OCI-LY3 (cell line): ENCODE results near the gene SSC5D.

Experiments
- H2AFZ ChIP-seq: fragments of 200-600, 300-600 bp; shearing (Covaris generic); 2 replicates; pipeline ENCODE4 v1.6.0; 2014; ENCODE audit warnings: antibody characterized with exemption, low read depth, low read length
- H3K27ac ChIP-seq: fragments of 200-600, 300-600 bp; sonication (generic); 2 replicates; pipeline ENCODE4 v1.5.1; 2014; ENCODE audit warnings: mild to moderate bottlenecking, low read length, moderate library complexity, mixed read lengths
- H3K27me3 ChIP-seq: fragments of 200-600, 300-600 bp; sonication (generic); 2 replicates; pipeline ENCODE4 v1.6.1; 2014; ENCODE audit warnings: low read depth, low read length, mixed read lengths
- H3K36me3 ChIP-seq: fragments of 200-600, 300-600 bp; sonication (generic); replicated peaks from 2 replicates; pipeline ENCODE3; 2014; ENCODE audit warnings: low read depth, low read length, mixed read lengths
- H3K4me1 ChIP-seq: fragments of 300-600, 200-600 bp; sonication (generic); 2 replicates; pipeline ENCODE4 v1.6.1; 2014; ENCODE audit warnings: low read length, mixed read lengths
- H3K4me2 ChIP-seq: fragments of 200-600, 300-600 bp; sonication (generic); 2 replicates; pipeline ENCODE4 v1.6.1; 2014; ENCODE audit warnings: low read length, mixed read lengths
- H3K4me3 ChIP-seq: fragments of 300-600, 200-600 bp; sonication (generic); 2 replicates; pipeline ENCODE4 v1.5.1; 2014; ENCODE audit warnings: antibody characterized with exemption, mild to moderate bottlenecking, low read length, moderate library complexity
- H3K79me2 ChIP-seq: fragments of 300-600, 200-600 bp; shearing (Covaris generic); 2 replicates; pipeline ENCODE4 v1.6.1; 2014; ENCODE audit warnings: mild to moderate bottlenecking, low read length, mixed read lengths
- H3K9ac ChIP-seq: fragments of 300-600, 200-600 bp; shearing (Covaris generic); 2 replicates; pipeline ENCODE4 v1.6.0; 2014; ENCODE audit warnings: mild to moderate bottlenecking, low read length, moderate library complexity
- H3K9me3 ChIP-seq: fragments of 200-600, 300-600 bp; shearing (Covaris generic); 2 replicates; pipeline ENCODE4 v1.6.1; 2014; ENCODE audit warnings: low read length, mixed read lengths; ENCODE audit not compliant: insufficient read depth
- H4K20me1 ChIP-seq: fragments of 200-600, 300-600 bp; sonication (generic); 2 replicates; pipeline ENCODE4 v1.6.1; 2016; ENCODE audit warnings: low read length, mixed read lengths; ENCODE audit not compliant: insufficient read depth
- CTCF ChIP-seq: fragments of 200-600, 300-600 bp; sonication (generic); IDR thresholded peaks from 2 replicates; pipeline ENCODE4 v1.5.1; 2014; ENCODE audit warnings: antibody characterized with exemption, low read length, low read depth
- EZH2phosphoT487 ChIP-seq: fragments of 200-600 bp; shearing (Covaris generic); IDR thresholded peaks from 2 replicates; pipeline ENCODE4 v1.6.1; 2018; ENCODE audit warnings: antibody characterized with exemption, mixed run types, low read depth

Gene SSC5D

GRCh38 chr19:55473225-55474012 is 14.8 kb upstream of the SSC5D start:
- peaks cover 9% of the 10 kb centered on the region for H3K79me2 ChIP-seq
- H2AFZ ChIP-seq, result no peak overlapping the region
- H3K9ac ChIP-seq, result no peak overlapping the region
- no peak overlapping the region for H3K27ac ChIP-seq
- no peak overlapping the region for H3K4me2 ChIP-seq
- H3K27me3 ChIP-seq, result no peaks in the 10 kb centered on the region
- H3K4me1 ChIP-seq, result peaks cover 10% of the 10 kb centered on the region
- H4K20me1 ChIP-seq, result no peaks in the 10 kb centered on the region
- no peak for TF ChIP-seq CTCF
- TF ChIP-seq EZH2phosphoT487, result no peak
- no peak overlapping the region for H3K4me3 ChIP-seq
- H3K9me3 ChIP-seq, result no peaks in the 10 kb centered on the region
- H3K36me3 ChIP-seq, result no peaks in the 10 kb centered on the region

- no peak overlapping the region for H3K27ac ChIP-seq
- H3K4me1 ChIP-seq, result peaks cover 10% of the 10 kb centered on the region
- no peak overlapping the region for H2AFZ ChIP-seq
- no peaks in the 10 kb centered on the region for H3K36me3 ChIP-seq
- no peaks in the 10 kb centered on the region for H4K20me1 ChIP-seq
- H3K9ac ChIP-seq, result no peak overlapping the region
- H3K9me3 ChIP-seq, result no peaks in the 10 kb centered on the region
- no peak overlapping the region for H3K4me3 ChIP-seq
- TF ChIP-seq EZH2phosphoT487 (no peak), CTCF (no peak)
- H3K27me3 ChIP-seq, result no peaks in the 10 kb centered on the region
- no peak overlapping the region for H3K4me2 ChIP-seq
- H3K79me2 ChIP-seq, result peaks cover 9% of the 10 kb centered on the region
These were observed 13.7 kb upstream of the SSC5D start for GRCh38 chr19:55474269-55475265.

GRCh38 chr19:55476100-55476775 is 12.0 kb upstream of the SSC5D start, which contains the start of gene ZNF628:
ZNF628 (plus strand) TSS chr19:55476617; CDS start chr19:55479911, 3,294 bp downstream.
- H3K36me3 ChIP-seq, result no peaks in the 10 kb centered on the region
- peaks cover 9% of the 10 kb centered on the region for H3K79me2 ChIP-seq
- no peaks in the 10 kb centered on the region for H4K20me1 ChIP-seq
- H3K4me1 ChIP-seq, result peaks cover 10% of the 10 kb centered on the region
- H2AFZ ChIP-seq, result peak within 1 kb of the TSS; percentile 94
- no peaks in the 10 kb centered on the region for H3K9me3 ChIP-seq
- no peaks in the 10 kb centered on the region for H3K27me3 ChIP-seq
- H3K27ac ChIP-seq, result peak within 1 kb of the TSS; percentile 62
- H3K9ac ChIP-seq, result peak within 1 kb of the TSS; percentile 81
- peak within 1 kb of the TSS; percentile 88 for H3K4me2 ChIP-seq
- H3K4me3 ChIP-seq, result peak within 1 kb of the TSS; percentile 84
- no peak for TF ChIP-seq CTCF
- no peak for TF ChIP-seq EZH2phosphoT487
